ENCODE measurements around the gene GIMAP2. TPM values are rescaled to one million over a fixed set of nuclear protein-coding genes. Genes with fewer than 3 reads are reported as not detected.

The GIMAP2 gene
- total and polyA plus RNA-seq, 2 experiments from 2014 or later, result 0.13 TPM; not detected in 1

- Histone ChIP-seq H3K79me2 (ENCODE audit: insufficient read depth) (no peaks in the 10 kb centered on the region), H3K4me3 (no peak overlapping the region), H3K9me2 (ENCODE audit: insufficient read depth) (no peaks in the 10 kb centered on the region), H3K9me3 (ENCODE audit: low read depth) (no peaks in the 10 kb centered on the region), H3F3A (ENCODE audit: insufficient read depth) (no peaks in the 10 kb centered on the region), H3K4me2 (ENCODE audit: unreplicated experiment) (no peak overlapping the region), H3K4me1 (ENCODE audit: insufficient read depth) (no peaks in the 10 kb centered on the region), H3K27me3 (replicated peaks; ENCODE audit: insufficient read depth) (no peaks in the 10 kb centered on the region), H3K27ac (no peak overlapping the region), H4K20me1 (ENCODE audit: insufficient read depth) (no peaks in the 10 kb centered on the region), H3K9ac (no peak overlapping the region), H3K36me3 (ENCODE audit: low read depth) (no peaks in the 10 kb centered on the region), H2AFZ (no peak overlapping the region)
- in situ Hi-C loops (cut with MboI), result no loop called here
- 1 to 2% methylated on average over 4 of the region's 4 CpGs for WGBS, 2 experiments (ENCODE audit: low coverage in 1 of 2, low lambda C conversion rate in 2 of 2, missing lambda C conversion rate in 2 of 2)
- TF ChIP-seq EZH2 (IDR thresholded peaks at IDR 0.05; ENCODE audit: insufficient read depth, poor library complexity, severe bottlenecking) (no peak), EZH2phosphoT487 (IDR thresholded peaks at IDR 0.05; ENCODE audit: insufficient read depth, low read depth) (no peak)
- no peak for DNase-seq
These were observed 32.4 kb downstream of the GIMAP2 start for GRCh38 chr7:150717814-150718420.

- no peak overlapping the region for H3K4me3 ChIP-seq
- H3K9me3 ChIP-seq (ENCODE audit: low read depth), result no peaks in the 10 kb centered on the region
- H3K27me3 ChIP-seq (replicated peaks; ENCODE audit: insufficient read depth), result no peaks in the 10 kb centered on the region
These were observed 33.9 kb downstream of the GIMAP2 start for GRCh38 chr7:150719436-150719835.

GRCh38 chr7:150719960-150720891 lies 34.7 kb downstream of the GIMAP2 start:
- Histone ChIP-seq H3K9ac (no peak overlapping the region), H3K4me2 (ENCODE audit: unreplicated experiment) (no peak overlapping the region), H3K9me3 (ENCODE audit: low read depth) (no peaks in the 10 kb centered on the region), H3K9me2 (ENCODE audit: insufficient read depth) (no peaks in the 10 kb centered on the region), H3F3A (ENCODE audit: insufficient read depth) (no peaks in the 10 kb centered on the region), H3K36me3 (ENCODE audit: low read depth) (no peaks in the 10 kb centered on the region), H3K4me1 (ENCODE audit: insufficient read depth) (no peaks in the 10 kb centered on the region), H2AFZ (no peak overlapping the region), H3K4me3 (no peak overlapping the region), H4K20me1 (ENCODE audit: insufficient read depth) (no peaks in the 10 kb centered on the region), H3K27me3 (replicated peaks; ENCODE audit: insufficient read depth) (no peaks in the 10 kb centered on the region), H3K79me2 (ENCODE audit: insufficient read depth) (no peaks in the 10 kb centered on the region), H3K27ac (no peak overlapping the region)
- no peak for DNase-seq
- in situ Hi-C loops (cut with MboI), result no loop called here
- TF ChIP-seq EZH2phosphoT487 (IDR thresholded peaks at IDR 0.05; ENCODE audit: insufficient read depth, low read depth) (no peak), EZH2 (IDR thresholded peaks at IDR 0.05; ENCODE audit: insufficient read depth, poor library complexity, severe bottlenecking) (no peak)
- WGBS, 2 experiments (ENCODE audit: low coverage in 1 of 2, low lambda C conversion rate in 2 of 2, missing lambda C conversion rate in 2 of 2), result 60 to 70% methylated on average over 45 to 52 of the region's 52 CpGs

More at GRCh38 chr7:150719436-150719835, 33.9 kb downstream of the GIMAP2 start:
- Histone ChIP-seq H4K20me1 (ENCODE audit: insufficient read depth) (no peaks in the 10 kb centered on the region), H2AFZ (no peak overlapping the region), H3K27ac (no peak overlapping the region), H3K36me3 (ENCODE audit: low read depth) (no peaks in the 10 kb centered on the region), H3K9me2 (ENCODE audit: insufficient read depth) (no peaks in the 10 kb centered on the region), H3K4me2 (ENCODE audit: unreplicated experiment) (no peak overlapping the region), H3K4me1 (ENCODE audit: insufficient read depth) (no peaks in the 10 kb centered on the region), H3K9ac (no peak overlapping the region), H3K79me2 (ENCODE audit: insufficient read depth) (no peaks in the 10 kb centered on the region), H3F3A (ENCODE audit: insufficient read depth) (no peaks in the 10 kb centered on the region)
- in situ Hi-C loops (cut with MboI), result no loop called here
- DNase-seq, result no peak
- WGBS, 2 experiments (ENCODE audit: low coverage in 1 of 2, low lambda C conversion rate in 2 of 2, missing lambda C conversion rate in 2 of 2), result 39 to 41% methylated on average over 4 of the region's 4 CpGs
- no peak for TF ChIP-seq EZH2phosphoT487 (IDR thresholded peaks at IDR 0.05; ENCODE audit: insufficient read depth, low read depth)

DNA sequence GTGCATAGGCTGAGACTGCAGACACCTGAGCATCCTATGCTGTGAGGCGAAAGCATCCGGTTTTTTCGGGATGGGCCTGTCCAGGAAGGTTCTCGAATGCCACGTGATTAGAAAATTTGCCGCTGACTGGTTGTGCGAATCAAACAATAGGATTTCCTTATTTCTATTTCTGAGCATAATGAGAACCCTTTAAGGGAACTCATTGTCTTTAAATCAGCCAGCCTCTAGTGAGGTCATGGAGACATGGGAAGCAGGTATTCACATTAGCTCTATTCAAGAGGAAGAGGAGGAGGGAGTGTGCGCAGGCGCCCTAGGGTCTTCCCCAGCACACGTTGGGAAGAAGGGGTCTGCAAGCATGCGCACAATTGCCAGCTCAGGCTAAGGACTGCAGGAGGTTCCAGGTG lies 36.5 kb downstream of the GIMAP2 start:
- no peaks in the 10 kb centered on the region for H3K79me2 ChIP-seq (ENCODE audit: insufficient read depth)
- no peaks in the 10 kb centered on the region for H4K20me1 ChIP-seq (ENCODE audit: insufficient read depth)

More for the DNA sequence above, 36.5 kb downstream of the GIMAP2 start:
- no peak for TF ChIP-seq EZH2phosphoT487 (IDR thresholded peaks at IDR 0.05; ENCODE audit: insufficient read depth, low read depth)
- no peak for TF ChIP-seq EZH2 (IDR thresholded peaks at IDR 0.05; ENCODE audit: insufficient read depth, poor library complexity, severe bottlenecking)
- 70 to 71% methylated on average over 11 of the region's 11 CpGs for WGBS, 2 experiments (ENCODE audit: low coverage in 1 of 2, low lambda C conversion rate in 2 of 2, missing lambda C conversion rate in 2 of 2)
- Histone ChIP-seq H3K27ac (no peak overlapping the region), H3K9me3 (ENCODE audit: low read depth) (no peaks in the 10 kb centered on the region), H3K4me2 (ENCODE audit: unreplicated experiment) (no peak overlapping the region), H3K4me1 (ENCODE audit: insufficient read depth) (no peaks in the 10 kb centered on the region), H3K36me3 (ENCODE audit: low read depth) (no peaks in the 10 kb centered on the region), H2AFZ (no peak overlapping the region), H3F3A (ENCODE audit: insufficient read depth) (no peaks in the 10 kb centered on the region), H3K27me3 (replicated peaks; ENCODE audit: insufficient read depth) (no peaks in the 10 kb centered on the region), H3K9me2 (ENCODE audit: insufficient read depth) (no peaks in the 10 kb centered on the region), H3K9ac (no peak overlapping the region), H3K4me3 (no peak overlapping the region)
- no peak for DNase-seq
- in situ Hi-C loops (cut with MboI), result no loop called here

All from GM23248 (cell line).